ENCODE data around the gene HELT. TPM values are rescaled to one million over a fixed set of nuclear protein-coding genes. Genes with fewer than 3 reads are reported as not detected.

Gene HELT
- total and polyA plus RNA-seq, 2 of the 4 experiments (the other 2 are of a cell fraction) = not detected

DNA sequence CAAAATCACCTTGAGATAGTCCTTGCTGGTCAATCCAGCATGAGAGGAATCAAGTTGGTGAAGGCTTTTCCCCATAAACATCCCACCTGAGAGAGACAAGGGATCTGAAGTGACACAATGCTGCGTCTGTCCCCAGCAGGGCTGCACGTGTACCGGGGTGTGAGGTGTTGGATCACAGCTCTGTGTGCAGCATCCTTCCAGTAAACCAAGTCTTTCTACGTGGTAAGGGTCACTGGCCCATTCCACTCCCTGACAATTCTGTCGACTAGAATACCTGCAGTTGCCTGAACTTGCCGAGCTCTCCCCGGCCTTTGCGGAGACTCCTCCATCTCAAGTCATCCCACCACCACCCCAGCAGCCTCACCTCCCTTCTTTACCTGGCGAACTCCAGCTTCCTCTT is 14.8 kb downstream of the HELT start:
- no peaks in the 10 kb centered on the region for H3K9me1 ChIP-seq (ENCODE audit: insufficient read depth, low read length)
- no peak overlapping the region for H3K14ac ChIP-seq (replicated peaks; ENCODE audit: low read depth, low read length)
- POLR2A ChIA-PET (ENCODE audit: unreplicated experiment) = no interaction called here
- H2BK5ac ChIP-seq (ENCODE audit: low read depth, low read length, poor library complexity, severe bottlenecking) = no peak overlapping the region
- H3K4ac ChIP-seq (ENCODE audit: low read depth, low read length) = no peak overlapping the region
- H3K36me3 ChIP-seq (ENCODE audit: control insufficient read depth, insufficient read depth, low read length) = no peaks in the 10 kb centered on the region
- no peak overlapping the region for H3K4me2 ChIP-seq (ENCODE audit: low read depth, low read length)
- H3K23ac ChIP-seq (ENCODE audit: low read depth, low read length) = no peak overlapping the region
- WGBS, 2 experiments (ENCODE audit: extremely low coverage in 2 of 2, insufficient read length in 1 of 2) = 74% methylated on average over 4 of the region's 9 CpGs; no CpG with 5 or more reads in 1 of the 2 experiments
- no peak for ATAC-seq (ENCODE audit: low read depth)
- no peak overlapping the region for H4K8ac ChIP-seq (ENCODE audit: low read depth in 2 of 2, low read length in 2 of 2)
- no peak overlapping the region for H3K4me3 ChIP-seq (ENCODE audit: insufficient read depth, low read depth, low read length)
- DNase-seq = no peak
- no peaks in the 10 kb centered on the region for H3K9me3 ChIP-seq (ENCODE audit: control insufficient read depth, insufficient read depth, low read length)
- CTCF ChIA-PET = no interaction called here
- no peak overlapping the region for H3K18ac ChIP-seq (ENCODE audit: low read depth, low read length)
- intact Hi-C loops (cut with micrococcal nuclease) (loop anchor here (10.0 kb wide), 1 partner anchor 1002 kb away; no protein-coding TSS in a partner anchor), dilution Hi-C loops (cut with HindIII; ENCODE audit: low sequenced_read_pairs, unreplicated experiment) (no loop called here), in situ Hi-C loops (cut with MboI; ENCODE audit: low sequenced_read_pairs) (no loop called here)
- H2AFZ ChIP-seq (replicated peaks; ENCODE audit: low read length, poor library complexity) = peak overlapping the region; percentile 6
- H2BK15ac ChIP-seq (ENCODE audit: low read depth, low read length) = no peak overlapping the region
- H3K27ac ChIP-seq (ENCODE audit: insufficient read depth, low read length) = no peak overlapping the region
- no peak overlapping the region for H2BK120ac ChIP-seq (ENCODE audit: low read depth, low read length)
- H3K9ac ChIP-seq (ENCODE audit: low read depth, low read length) = no peak overlapping the region
- no peak overlapping the region for H4K91ac ChIP-seq (ENCODE audit: insufficient read depth, low read depth, low read length)
- H3K56ac ChIP-seq (ENCODE audit: extremely low read depth, insufficient read depth, low read length) = no peak overlapping the region
- no peak overlapping the region for H2AK9ac ChIP-seq (replicated peaks; ENCODE audit: low read depth, low read length, poor library complexity)
- H4K20me1 ChIP-seq (ENCODE audit: insufficient read depth, low read length) = no peaks in the 10 kb centered on the region
- H2BK20ac ChIP-seq (ENCODE audit: low read depth, low read length) = no peak overlapping the region
- H3K27me3 ChIP-seq (ENCODE audit: control insufficient read depth, insufficient read depth, low read length) = peaks cover 20% of the 10 kb centered on the region
- H2AK5ac ChIP-seq (ENCODE audit: low read depth, low read length) = no peak overlapping the region
- no peaks in the 10 kb centered on the region for H3K79me1 ChIP-seq (ENCODE audit: low read depth in 1 of 2, low read length in 2 of 2)
- no TSS peak for BruUV-seq (replicated peaks)
- H3K4me1 ChIP-seq (ENCODE audit: control insufficient read depth, insufficient read depth, low read length) = no peaks in the 10 kb centered on the region
- no peak for TF ChIP-seq RCOR1 (IDR thresholded peaks at IDR 0.05; ENCODE audit: insufficient replicate concordance, low read length)
- TF ChIP-seq NFE2L2 (IDR thresholded peaks at IDR 0.05; ENCODE audit: low read depth, low read length) = no peak
- no peak for TF ChIP-seq SMC3 (IDR thresholded peaks at IDR 0.05; ENCODE audit: low read depth, low read length)
- TF ChIP-seq FOS (IDR thresholded peaks at IDR 0.05; ENCODE audit: low read depth, low read length) = no peak
- no peak for TF ChIP-seq CHD1 (IDR thresholded peaks at IDR 0.05; ENCODE audit: low read depth, low read length)
- TF ChIP-seq, protein P1, sequence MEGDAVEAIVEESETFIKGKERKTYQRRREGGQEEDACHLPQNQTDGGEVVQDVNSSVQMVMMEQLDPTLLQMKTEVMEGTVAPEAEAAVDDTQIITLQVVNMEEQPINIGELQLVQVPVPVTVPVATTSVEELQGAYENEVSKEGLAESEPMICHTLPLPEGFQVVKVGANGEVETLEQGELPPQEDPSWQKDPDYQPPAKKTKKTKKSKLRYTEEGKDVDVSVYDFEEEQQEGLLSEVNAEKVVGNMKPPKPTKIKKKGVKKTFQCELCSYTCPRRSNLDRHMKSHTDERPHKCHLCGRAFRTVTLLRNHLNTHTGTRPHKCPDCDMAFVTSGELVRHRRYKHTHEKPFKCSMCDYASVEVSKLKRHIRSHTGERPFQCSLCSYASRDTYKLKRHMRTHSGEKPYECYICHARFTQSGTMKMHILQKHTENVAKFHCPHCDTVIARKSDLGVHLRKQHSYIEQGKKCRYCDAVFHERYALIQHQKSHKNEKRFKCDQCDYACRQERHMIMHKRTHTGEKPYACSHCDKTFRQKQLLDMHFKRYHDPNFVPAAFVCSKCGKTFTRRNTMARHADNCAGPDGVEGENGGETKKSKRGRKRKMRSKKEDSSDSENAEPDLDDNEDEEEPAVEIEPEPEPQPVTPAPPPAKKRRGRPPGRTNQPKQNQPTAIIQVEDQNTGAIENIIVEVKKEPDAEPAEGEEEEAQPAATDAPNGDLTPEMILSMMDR (conservative IDR thresholded peaks at IDR 0.05; ENCODE audit: low read depth, low read length) = no peak
- TF ChIP-seq RFX5 (IDR thresholded peaks at IDR 0.05; ENCODE audit: low read depth, low read length) = no peak
- H4K5ac ChIP-seq (ENCODE audit: low read depth, low read length) = no peak overlapping the region
